ENCODE results near the gene TMEM80.

Gene TMEM80

GRCh38 chr11:748007-748359 lies 52.4 kb downstream of the TMEM80 start:
- DNase-seq = no peak

DNA sequence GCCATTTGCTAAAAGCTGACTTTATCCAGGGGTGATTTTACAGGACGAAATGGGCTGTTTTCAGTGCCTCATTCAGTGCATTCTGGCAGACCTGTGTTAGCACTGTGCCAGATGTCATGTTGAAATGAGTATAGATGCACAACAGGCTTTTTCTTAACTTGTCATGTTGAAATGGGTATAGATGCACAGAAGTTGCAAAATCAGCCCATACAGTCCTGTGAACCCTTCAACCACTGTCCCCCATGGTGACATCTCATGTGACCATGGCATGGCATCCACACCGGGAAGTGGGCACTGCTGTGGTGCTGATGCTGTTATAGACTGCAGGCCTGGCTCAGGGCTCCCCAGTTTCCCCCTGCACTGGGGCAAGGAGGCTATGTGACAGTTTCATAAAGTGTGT lies 54.1 kb downstream of the TMEM80 start:
- no peak for DNase-seq

Measured in fibroblast of upper back skin (primary cell).